HepG2 (cell line): ENCODE results near the gene CBLB.

Source experiments
- CTCF ChIP-seq: sonication (generic); formaldehyde crosslinking; IDR thresholded peaks from 2 replicates; pipeline ENCODE4 v1.5.0; 2020; ENCODE audit warnings: mild to moderate bottlenecking, missing genetic modification reagents, moderate library complexity
- GABPA ChIP-seq, 2 experiments: IDR thresholded peaks; 2 replicates each; pipeline ENCODE4 v1.6.1; 2011 to 2016; ENCODE audit warnings: low read depth in 2 of 2, low read length in 1 of 2, missing biosample characterization in 1 of 2, missing genetic modification characterization in 1 of 2
- RELA ChIP-seq: sonication (generic); formaldehyde crosslinking; IDR thresholded peaks from 2 replicates; pipeline ENCODE4 v1.4.0; 2020; ENCODE audit warnings: missing genetic modification reagents
- SALL2 ChIP-seq: sonication (generic); formaldehyde crosslinking; IDR thresholded peaks from 2 replicates; pipeline ENCODE4 v1.8.1; 2023; ENCODE audit warnings: mild to moderate bottlenecking, missing genetic modification reagents, inconsistent platforms
- SMARCE1 ChIP-seq: fragments of 450-650 bp; IDR thresholded peaks from 2 replicates; pipeline ENCODE4 v1.6.1; 2017; ENCODE audit warnings: borderline replicate concordance
- TF ChIP-seq, protein P1 (sequence below): sonication (generic); formaldehyde crosslinking; IDR thresholded peaks from 2 replicates; pipeline ENCODE4 v1.8.0; 2022; ENCODE audit warnings: mild to moderate bottlenecking, missing genetic modification reagents, moderate library complexity

DNA sequence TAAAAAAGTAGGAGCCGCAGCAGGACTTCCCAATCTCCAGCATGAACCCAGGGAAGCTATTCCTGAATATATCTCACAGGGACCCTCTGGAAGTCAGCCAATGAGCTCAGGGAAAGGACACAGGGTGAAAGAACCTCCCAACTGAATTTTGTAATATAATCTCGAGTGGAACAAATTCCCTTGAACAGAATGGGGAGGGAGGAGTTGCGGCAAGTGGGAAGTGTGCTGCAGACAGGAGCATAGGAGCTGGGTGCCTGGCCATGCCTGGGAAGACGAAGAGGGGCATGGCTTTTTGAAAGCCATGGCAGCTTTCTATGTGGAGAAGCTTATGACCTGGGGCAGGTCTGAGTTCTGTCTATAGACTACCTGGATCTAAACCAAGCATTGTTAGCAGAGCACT lies 98.4 kb downstream of the CBLB start:
- no peak for TF ChIP-seq RELA
- TF ChIP-seq CTCF: no peak
- TF ChIP-seq SMARCE1: no peak
- no peak for TF ChIP-seq GABPA (IDR thresholded peaks at IDR 0.05; ENCODE audit: low read depth, low read length)
- no peak for TF ChIP-seq GABPA (CRISPR knock-in tag; IDR thresholded peaks at IDR 0.05; ENCODE audit: low read depth)
- TF ChIP-seq SALL2 (CRISPR knock-in tag): no peak
- TF ChIP-seq, protein P1, sequence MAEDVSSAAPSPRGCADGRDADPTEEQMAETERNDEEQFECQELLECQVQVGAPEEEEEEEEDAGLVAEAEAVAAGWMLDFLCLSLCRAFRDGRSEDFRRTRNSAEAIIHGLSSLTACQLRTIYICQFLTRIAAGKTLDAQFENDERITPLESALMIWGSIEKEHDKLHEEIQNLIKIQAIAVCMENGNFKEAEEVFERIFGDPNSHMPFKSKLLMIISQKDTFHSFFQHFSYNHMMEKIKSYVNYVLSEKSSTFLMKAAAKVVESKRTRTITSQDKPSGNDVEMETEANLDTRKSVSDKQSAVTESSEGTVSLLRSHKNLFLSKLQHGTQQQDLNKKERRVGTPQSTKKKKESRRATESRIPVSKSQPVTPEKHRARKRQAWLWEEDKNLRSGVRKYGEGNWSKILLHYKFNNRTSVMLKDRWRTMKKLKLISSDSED (CRISPR knock-in tag): no peak
